Transverse colon (tissue), 4 donors: ENCODE measurements around the gene DHX16. TPM values are rescaled to one million over a fixed set of nuclear protein-coding genes. Genes with fewer than 3 reads are reported as not detected.

Source experiments
- DNase-seq: peaks from one replicate; pipeline ENCODE4 v3.0.0-alpha.2; 2019
- H3K27ac ChIP-seq, 4 donors: fragments of 200-600 bp; sonication (generic); 2 replicates each; pipeline ENCODE4 v1.5.1; 2016 to 2018; ENCODE audit warnings: inconsistent platforms in 4 of 4
- H3K27me3 ChIP-seq: fragments of 200-600 bp; sonication (generic); 2 replicates; pipeline ENCODE4 v1.5.1; 2017; ENCODE audit warnings: inconsistent platforms
- H3K36me3 ChIP-seq, 4 donors: fragments of 200-600 bp; sonication (generic); 2 replicates each; pipeline ENCODE4 v1.5.1; 2017 to 2019; ENCODE audit warnings: inconsistent platforms in 4 of 4
- H3K4me1 ChIP-seq, 4 donors: fragments of 200-600 bp; sonication (generic); 2 replicates each; pipeline ENCODE4 v1.5.1; 2017 to 2020; ENCODE audit warnings: inconsistent platforms in 4 of 4
- H3K4me3 ChIP-seq, 4 donors: fragments of 200-600 bp; sonication (generic); 1 replicate in 1 of 4; 2 replicates in 3 of 4; pipeline versions ENCODE4 v1.5.1 to v1.6.1; 2017 to 2019; ENCODE audit warnings: inconsistent platforms in 4 of 4
- H3K9me3 ChIP-seq, 2 donors: fragments of 200-600 bp; sonication (generic); 2 replicates each; pipeline ENCODE4 v1.5.1; 2017 to 2019; ENCODE audit warnings: inconsistent platforms in 2 of 2
- CTCF ChIP-seq, 5 experiments: fragments of 200-600 bp in 3 of 5; fragments of 450-650 bp in 2 of 5; sonication (generic) in 3 of 5; IDR thresholded peaks; 1 replicate in 2 of 5; 2 replicates in 3 of 5; pipeline ENCODE4 v1.5.1; 2016 to 2017; ENCODE audit warnings: antibody characterized with exemption in 5 of 5, inconsistent platforms in 3 of 5, mild to moderate bottlenecking in 2 of 5, moderate library complexity in 1 of 5
- EP300 ChIP-seq: sonication (generic); formaldehyde crosslinking; IDR thresholded peaks from one replicate; pipeline ENCODE4 v1.6.1; 2017; ENCODE audit warnings: antibody characterized with exemption, low read depth
- POLR2A ChIP-seq: fragments of 450-650 bp; IDR thresholded peaks from one replicate; pipeline ENCODE4 v1.6.1; 2016; ENCODE audit warnings: antibody characterized with exemption, mild to moderate bottlenecking, moderate library complexity
- POLR2AphosphoS5 ChIP-seq, 3 donors: sonication (generic); formaldehyde crosslinking; IDR thresholded peaks; one replicate each; pipeline ENCODE4 v1.6.1; 2016; ENCODE audit warnings: antibody characterized with exemption in 3 of 3
- WGBS, 2 donors: methylation state at CpG; one replicate each; pipeline ENCODE4 v1.1.5; 2018; ENCODE audit warnings: low coverage in 1 of 2; 5-methylcytosine and 5-hydroxymethylcytosine counted together
- in situ Hi-C, 4 donors: fragments of 200-750 bp; cut with MboI; loops; one replicate each; pipeline versions ENCODE4 v1.15.0 to v1.15.1; 2017; ENCODE audit warnings: low sequenced_read_pairs in 3 of 4, low pct_ligation_motif_present in 1 of 4, low pct_unique_long_range_greater_than_20kb in 1 of 4
- intact Hi-C: fragments of 100-400 bp; cut with DNase I; formaldehyde crosslinking; loops from one replicate; pipeline ENCODE4 v1.15.1; 2023; ENCODE audit warnings: low total_unique reads
- total RNA-seq, 4 donors: library from RNA; depleted of rRNA; stranded (reverse); fragments of >200 nt; gene quantifications; one replicate each; pipeline ENCODE4 v1.1.0, GENCODE V29; 2016

The DHX16 gene
- total RNA-seq, 4 donors from 2014 or later: 37.8 to 144 (median 41.3) TPM

DNA sequence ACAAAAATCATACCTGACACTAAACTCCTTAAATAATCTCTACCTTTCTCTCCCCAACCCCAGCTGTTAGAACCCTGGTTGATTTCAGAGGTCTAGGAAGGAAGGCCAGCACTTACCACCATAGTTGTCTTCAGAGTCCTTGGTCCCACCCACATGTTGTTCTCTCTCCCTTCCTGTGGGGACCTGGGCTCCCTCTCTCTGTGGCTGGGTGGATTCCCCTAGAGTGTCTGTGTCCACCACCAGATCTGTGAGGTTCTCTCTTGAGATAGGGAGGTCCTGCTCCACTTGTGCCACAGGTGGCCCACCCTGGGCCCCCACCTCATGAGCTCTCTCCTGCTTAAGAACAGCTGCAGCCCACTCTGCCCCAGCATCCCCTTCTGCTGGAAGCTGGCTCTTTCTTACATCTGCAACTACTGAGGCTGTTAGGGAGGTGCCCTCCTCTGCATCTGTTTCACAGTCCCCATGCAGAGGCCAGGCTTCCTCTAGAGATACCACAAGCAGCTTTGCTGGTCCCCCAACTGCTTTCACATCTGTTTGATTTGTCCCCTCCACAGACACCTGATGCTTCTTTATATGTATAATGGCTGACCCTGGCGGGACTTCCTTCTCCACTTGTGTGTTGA, 39.1 kb upstream of the DHX16 start:
- Histone ChIP-seq H3K4me3 (no peak overlapping the region), H3K27ac (no peak overlapping the region), H3K36me3 (peaks cover 0 to 18% (median 4%) of the 10 kb centered on the region in 4 donors), H3K27me3 (no peaks in the 10 kb centered on the region), H3K4me1 (peaks cover 4 to 9% (median 7%) of the 10 kb centered on the region in 4 donors), H3K9me3 (no peaks in the 10 kb centered on the region)
- DNase-seq: no peak
- TF ChIP-seq POLR2AphosphoS5 (IDR thresholded peaks at IDR 0.05) (no peak), POLR2A (no peak), CTCF (IDR thresholded peaks at IDR 0.05) (no peak)
- intact Hi-C loops: no loop called here
- in situ Hi-C loops: no loop called here
- WGBS, 2 donors: 92% methylated on average over 1 of the region's 1 CpG; no CpG with 5 or more reads in 1 of the 2 donors

DNA sequence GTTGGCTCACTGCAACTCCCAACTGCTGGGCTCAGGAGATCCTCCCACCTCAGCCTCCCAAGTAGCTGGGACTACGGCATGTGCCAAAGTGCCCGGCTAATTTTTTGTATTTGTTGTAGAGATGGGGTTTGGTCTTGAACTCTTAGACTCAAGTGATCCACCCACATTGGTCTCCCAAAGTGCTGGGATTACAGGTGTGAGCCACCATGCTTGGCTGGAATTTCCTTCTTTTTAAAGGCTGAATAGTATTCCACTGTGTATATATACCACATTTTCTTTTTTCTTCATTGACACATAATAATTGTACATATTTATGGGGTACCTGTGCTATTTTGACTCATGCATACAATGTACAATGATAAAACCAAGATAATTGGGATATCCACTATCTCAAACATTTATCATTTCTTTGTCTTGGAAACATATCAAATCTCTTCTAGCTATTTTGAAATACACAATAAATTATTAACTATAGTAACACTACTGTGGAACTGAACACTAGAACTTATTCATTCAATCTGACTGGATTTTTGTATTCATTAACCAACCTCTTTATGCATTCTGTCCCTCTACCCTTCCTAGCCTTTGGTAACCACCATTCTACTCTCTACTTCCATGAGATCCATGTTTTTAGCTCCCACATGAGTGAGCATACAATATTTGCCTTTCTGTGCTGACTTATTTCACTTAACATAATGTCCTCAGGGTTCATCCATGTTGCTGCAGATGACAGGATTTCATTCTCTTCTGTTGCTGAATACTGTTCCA, 36.5 kb upstream of the DHX16 start:
- peaks cover 0 to 14% (median 4%) of the 10 kb centered on the region in 4 donors for H3K36me3 ChIP-seq
- in situ Hi-C loops: no loop called here
- H3K9me3 ChIP-seq: no peaks in the 10 kb centered on the region
- intact Hi-C loops: no loop called here
- H3K27me3 ChIP-seq: no peaks in the 10 kb centered on the region
- no peak overlapping the region for H3K4me3 ChIP-seq
- H3K27ac ChIP-seq: no peak overlapping the region
- H3K4me1 ChIP-seq: no peaks in the 10 kb centered on the region
- no peak for DNase-seq
- TF ChIP-seq POLR2A (no peak), EP300 (no peak), POLR2AphosphoS5 (IDR thresholded peaks at IDR 0.05) (no peak), CTCF (IDR thresholded peaks at IDR 0.05) (no peak)
- WGBS, 2 donors: 80 to 88% methylated on average over 1 to 2 of the region's 2 CpGs

- Histone ChIP-seq H3K27ac (no peak overlapping the region), H3K4me1 (no peaks in the 10 kb centered on the region), H3K4me3 (no peak overlapping the region), H3K27me3 (no peaks in the 10 kb centered on the region), H3K36me3 (peaks cover 0 to 6% (median 1%) of the 10 kb centered on the region in 4 donors), H3K9me3 (no peaks in the 10 kb centered on the region)
- intact Hi-C loops (no loop called here), in situ Hi-C loops (no loop called here)
- WGBS, 2 donors: 67 to 68% methylated on average over 6 of the region's 6 CpGs
- TF ChIP-seq EP300 (no peak), CTCF (IDR thresholded peaks at IDR 0.05) (no peak), POLR2AphosphoS5 (IDR thresholded peaks at IDR 0.05) (no peak), POLR2A (no peak)
- no peak for DNase-seq
Observed at GRCh38 chr6:30707281-30707850, 34.6 kb upstream of the DHX16 start.

DNA sequence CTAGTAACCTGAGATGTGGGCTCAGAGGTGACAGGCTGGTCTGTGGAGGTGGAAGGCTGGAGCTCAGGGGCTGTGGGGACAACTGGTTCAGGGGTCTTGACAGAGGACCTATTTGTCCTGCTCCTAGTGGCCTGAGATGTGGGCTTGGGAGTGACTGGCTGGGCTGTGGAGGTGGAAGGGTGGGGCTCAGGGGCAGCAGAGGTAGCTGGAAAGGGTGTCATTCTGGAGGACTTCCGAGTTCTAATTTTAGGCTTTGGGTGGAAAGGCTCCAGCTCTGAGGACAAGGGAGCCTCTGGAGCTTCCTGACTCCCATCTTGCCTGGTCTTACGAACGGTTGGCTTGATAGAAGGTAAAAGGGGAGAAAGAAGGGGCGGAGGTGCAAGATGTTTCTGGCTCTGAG, 32.8 kb upstream of the DHX16 start:
- Histone ChIP-seq H3K4me1 (no peaks in the 10 kb centered on the region), H3K4me3 (no peak overlapping the region), H3K27ac (no peak overlapping the region), H3K36me3 (no peaks in the 10 kb centered on the region), H3K9me3 (no peaks in the 10 kb centered on the region), H3K27me3 (no peaks in the 10 kb centered on the region)
- TF ChIP-seq CTCF (IDR thresholded peaks at IDR 0.05) (no peak), POLR2AphosphoS5 (IDR thresholded peaks at IDR 0.05) (no peak), EP300 (no peak), POLR2A (no peak)
- WGBS, 2 donors: 95 to 100% methylated on average over 2 to 4 of the region's 4 CpGs
- no peak for DNase-seq
- in situ Hi-C loops: no loop called here
- intact Hi-C loops: no loop called here
